ENCODE results near the gene AAR2.

The AAR2 gene

GRCh38 chr20:36235892-36236785 lies at the start of gene AAR2:
Gene AAR2, plus strand, starts transcription at chr20:36236478. Its CDS starts 3,391 bp downstream, at chr20:36239869.
- H3K4me3 ChIP-seq (replicated peaks; ENCODE audit: low read depth, low read length) = peak within 1 kb of the TSS; percentile 84
- DNase-seq (ENCODE audit: extremely low read depth, low read depth) = peak; percentile 16
- no peak for TF ChIP-seq CTCF (IDR thresholded peaks at IDR 0.05; ENCODE audit: low read depth, low read length, missing control alignments)

GRCh38 chr20:36193977-36194712 lies 42.1 kb upstream of the AAR2 start:
- no peak for DNase-seq (ENCODE audit: extremely low read depth, low read depth)
- H3K4me3 ChIP-seq (replicated peaks; ENCODE audit: low read depth, low read length) = no peak overlapping the region
- no peak for TF ChIP-seq CTCF (IDR thresholded peaks at IDR 0.05; ENCODE audit: low read depth, low read length, missing control alignments)

- DNase-seq (ENCODE audit: extremely low read depth, low read depth) = no peak
- H3K4me3 ChIP-seq (replicated peaks; ENCODE audit: low read depth, low read length) = no peak overlapping the region
- TF ChIP-seq CTCF (IDR thresholded peaks at IDR 0.05; ENCODE audit: low read depth, low read length, missing control alignments) = no peak
Measured at GRCh38 chr20:36196676-36197075, 39.6 kb upstream of the AAR2 start.

- TF ChIP-seq CTCF (IDR thresholded peaks at IDR 0.05; ENCODE audit: low read depth, low read length, missing control alignments) = no peak
- H3K4me3 ChIP-seq (replicated peaks; ENCODE audit: low read depth, low read length) = no peak overlapping the region
- DNase-seq (ENCODE audit: extremely low read depth, low read depth) = no peak
Measured at GRCh38 chr20:36197271-36197670, 39.0 kb upstream of the AAR2 start.

- H3K4me3 ChIP-seq (replicated peaks; ENCODE audit: low read depth, low read length) = no peak overlapping the region
- TF ChIP-seq CTCF (IDR thresholded peaks at IDR 0.05; ENCODE audit: low read depth, low read length, missing control alignments) = peak; percentile 94
- peak; percentile 52 for DNase-seq (ENCODE audit: extremely low read depth, low read depth)
Measured at GRCh38 chr20:36199345-36200257, 36.7 kb upstream of the AAR2 start.

- no peak overlapping the region for H3K4me3 ChIP-seq (replicated peaks; ENCODE audit: low read depth, low read length)
- no peak for TF ChIP-seq CTCF (IDR thresholded peaks at IDR 0.05; ENCODE audit: low read depth, low read length, missing control alignments)
- no peak for DNase-seq (ENCODE audit: extremely low read depth, low read depth)
Measured at GRCh38 chr20:36200451-36200850, 35.8 kb upstream of the AAR2 start.
